ENCODE data around the gene OR5K1. TPM values are rescaled to one million over a fixed set of nuclear protein-coding genes. Genes with fewer than 3 reads are reported as not detected.

Gene OR5K1
- total RNA-seq, 2 donors from 2014 or later, result not detected

DNA sequence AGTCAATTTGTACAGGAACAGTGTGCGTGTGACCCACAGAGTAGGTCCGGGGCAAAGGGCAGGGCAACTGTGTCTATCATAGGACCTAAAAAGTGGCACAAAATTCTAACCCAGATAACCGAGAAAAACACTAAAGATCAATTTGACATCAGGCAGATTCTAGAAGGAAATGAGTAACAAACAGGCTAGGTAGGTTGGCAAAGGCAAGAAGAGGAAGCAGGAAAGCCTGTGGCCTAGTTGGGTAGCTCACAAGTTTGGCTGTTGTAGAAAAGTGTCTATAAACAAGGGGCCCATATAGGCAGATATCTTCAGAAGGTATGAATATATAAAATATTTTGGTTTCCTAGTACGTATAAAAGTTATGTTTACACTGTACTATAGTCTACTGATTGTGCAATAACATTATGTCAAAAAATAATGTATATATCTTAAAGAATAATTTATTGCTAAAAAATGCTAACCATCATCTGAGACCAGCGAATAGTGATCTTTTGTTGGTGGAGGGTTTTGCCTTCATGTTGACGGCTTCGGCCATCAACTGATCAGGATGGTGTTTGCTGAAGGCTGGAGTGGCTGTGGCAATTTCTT lies 13.3 kb upstream of the OR5K1 start:
- DNase-seq (ENCODE audit: low spot score), result no peak
- no peak overlapping the region for H3K4me3 ChIP-seq
- TF ChIP-seq, protein P1, sequence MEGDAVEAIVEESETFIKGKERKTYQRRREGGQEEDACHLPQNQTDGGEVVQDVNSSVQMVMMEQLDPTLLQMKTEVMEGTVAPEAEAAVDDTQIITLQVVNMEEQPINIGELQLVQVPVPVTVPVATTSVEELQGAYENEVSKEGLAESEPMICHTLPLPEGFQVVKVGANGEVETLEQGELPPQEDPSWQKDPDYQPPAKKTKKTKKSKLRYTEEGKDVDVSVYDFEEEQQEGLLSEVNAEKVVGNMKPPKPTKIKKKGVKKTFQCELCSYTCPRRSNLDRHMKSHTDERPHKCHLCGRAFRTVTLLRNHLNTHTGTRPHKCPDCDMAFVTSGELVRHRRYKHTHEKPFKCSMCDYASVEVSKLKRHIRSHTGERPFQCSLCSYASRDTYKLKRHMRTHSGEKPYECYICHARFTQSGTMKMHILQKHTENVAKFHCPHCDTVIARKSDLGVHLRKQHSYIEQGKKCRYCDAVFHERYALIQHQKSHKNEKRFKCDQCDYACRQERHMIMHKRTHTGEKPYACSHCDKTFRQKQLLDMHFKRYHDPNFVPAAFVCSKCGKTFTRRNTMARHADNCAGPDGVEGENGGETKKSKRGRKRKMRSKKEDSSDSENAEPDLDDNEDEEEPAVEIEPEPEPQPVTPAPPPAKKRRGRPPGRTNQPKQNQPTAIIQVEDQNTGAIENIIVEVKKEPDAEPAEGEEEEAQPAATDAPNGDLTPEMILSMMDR (IDR thresholded peaks at IDR 0.05), result no peak
- no peaks in the 10 kb centered on the region for H3K9me3 ChIP-seq
- H3K36me3 ChIP-seq, result no peaks in the 10 kb centered on the region
- no peaks in the 10 kb centered on the region for H3K27me3 ChIP-seq
- no peaks in the 10 kb centered on the region for H3K4me1 ChIP-seq
- H3K27ac ChIP-seq, result no peak overlapping the region

DNA sequence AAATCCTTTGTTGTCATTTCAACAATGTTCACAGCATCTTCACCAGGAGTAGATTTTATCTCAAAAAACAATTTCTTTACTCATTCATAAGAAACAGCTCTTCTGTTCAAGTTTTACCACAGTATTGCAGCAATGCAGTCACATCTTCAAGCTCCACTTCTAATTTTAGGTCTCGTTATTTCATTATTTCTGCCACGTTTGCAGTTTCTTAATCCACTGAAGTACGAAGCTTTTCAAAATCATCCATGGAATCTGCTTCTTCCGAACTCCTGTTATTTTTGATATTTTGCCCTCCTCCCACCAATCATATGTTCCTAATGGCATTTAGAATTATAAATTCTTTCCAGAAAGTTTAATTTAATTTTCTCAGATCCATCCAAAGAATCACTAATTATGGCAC lies 12.6 kb upstream of the OR5K1 start:
- no peaks in the 10 kb centered on the region for H3K27me3 ChIP-seq
- H3K4me3 ChIP-seq, result no peak overlapping the region
- no peak overlapping the region for H3K27ac ChIP-seq
- no peak for DNase-seq (ENCODE audit: low spot score)
- no peaks in the 10 kb centered on the region for H3K4me1 ChIP-seq
- H3K36me3 ChIP-seq, result no peaks in the 10 kb centered on the region
- TF ChIP-seq, protein P1 (IDR thresholded peaks at IDR 0.05), result no peak
- no peaks in the 10 kb centered on the region for H3K9me3 ChIP-seq

DNA sequence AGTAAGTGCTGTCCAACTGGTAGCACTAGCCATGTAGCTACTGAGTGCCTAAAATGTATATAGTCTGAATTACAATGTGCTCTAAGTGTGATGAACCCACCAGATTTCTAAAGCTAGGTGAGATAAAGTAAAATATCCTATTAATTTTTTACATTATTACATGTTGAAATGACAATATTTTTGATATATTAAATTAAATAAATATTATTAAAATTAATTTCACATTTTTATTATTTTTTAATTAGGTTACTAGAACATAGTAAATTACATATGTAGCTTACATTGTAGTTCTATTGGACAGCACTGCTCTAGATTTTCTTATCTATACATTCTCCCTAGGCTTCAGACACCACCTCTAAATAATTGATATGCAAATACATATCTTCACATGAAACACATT lies 9.2 kb upstream of the OR5K1 start:
- Histone ChIP-seq H3K4me1 (no peaks in the 10 kb centered on the region), H3K36me3 (no peaks in the 10 kb centered on the region), H3K27me3 (no peaks in the 10 kb centered on the region), H3K27ac (no peak overlapping the region), H3K4me3 (no peak overlapping the region), H3K9me3 (peaks cover 0 to 4% of the 10 kb centered on the region in 2 donors)
- TF ChIP-seq, protein P1 (IDR thresholded peaks at IDR 0.05), result no peak
- DNase-seq (ENCODE audit: low spot score), result no peak

DNA sequence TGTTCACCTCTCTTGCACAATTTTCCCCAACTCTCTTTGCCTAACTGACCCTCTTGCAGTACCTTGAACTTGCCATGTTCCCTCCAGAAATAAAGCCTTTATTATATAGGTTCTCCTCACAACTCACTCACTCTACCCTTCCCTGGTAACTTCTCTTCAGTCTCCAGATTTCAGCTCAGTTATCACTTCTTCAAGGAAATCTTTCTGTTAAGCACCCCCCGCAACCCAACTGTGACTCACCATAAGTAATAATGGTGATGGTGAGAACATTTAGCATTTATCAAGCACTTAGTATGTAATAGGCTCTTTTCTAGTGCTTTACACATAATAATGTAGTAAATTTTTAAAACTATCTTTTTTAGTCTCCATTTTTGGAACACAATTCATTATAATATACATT lies 8.1 kb upstream of the OR5K1 start:
- Histone ChIP-seq H3K27ac (no peak overlapping the region), H3K4me1 (no peaks in the 10 kb centered on the region), H3K4me3 (no peak overlapping the region), H3K36me3 (no peaks in the 10 kb centered on the region), H3K9me3 (peaks cover 0 to 4% of the 10 kb centered on the region in 2 donors), H3K27me3 (no peaks in the 10 kb centered on the region)
- TF ChIP-seq, protein P1 (IDR thresholded peaks at IDR 0.05), result no peak
- no peak for DNase-seq (ENCODE audit: low spot score)

DNA sequence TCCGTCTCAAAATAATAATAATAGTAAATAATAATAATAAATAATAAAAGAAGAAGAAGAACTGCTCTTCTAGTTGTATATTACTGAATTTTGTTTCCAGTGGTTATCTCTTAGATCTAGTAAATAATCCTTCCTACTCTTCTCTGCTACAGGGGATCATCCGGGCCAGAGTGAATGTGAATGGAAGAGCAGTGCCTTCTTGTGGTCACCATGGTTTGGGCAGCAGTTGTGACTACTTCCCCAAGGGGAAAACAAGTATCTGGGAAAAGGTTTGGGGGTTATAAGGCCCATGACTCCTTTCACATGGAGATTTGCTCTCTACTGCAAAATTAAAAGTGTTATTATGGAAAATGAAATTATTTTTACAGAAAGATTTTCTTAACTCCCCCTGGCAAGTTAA lies 5.5 kb upstream of the OR5K1 start:
- TF ChIP-seq, protein P1 (IDR thresholded peaks at IDR 0.05), result no peak
- DNase-seq (ENCODE audit: low spot score), result no peak
- Histone ChIP-seq H3K27ac (no peak overlapping the region), H3K36me3 (no peaks in the 10 kb centered on the region), H3K27me3 (no peaks in the 10 kb centered on the region), H3K9me3 (peaks cover 0 to 4% of the 10 kb centered on the region in 2 donors), H3K4me1 (no peaks in the 10 kb centered on the region), H3K4me3 (no peak overlapping the region)

DNA sequence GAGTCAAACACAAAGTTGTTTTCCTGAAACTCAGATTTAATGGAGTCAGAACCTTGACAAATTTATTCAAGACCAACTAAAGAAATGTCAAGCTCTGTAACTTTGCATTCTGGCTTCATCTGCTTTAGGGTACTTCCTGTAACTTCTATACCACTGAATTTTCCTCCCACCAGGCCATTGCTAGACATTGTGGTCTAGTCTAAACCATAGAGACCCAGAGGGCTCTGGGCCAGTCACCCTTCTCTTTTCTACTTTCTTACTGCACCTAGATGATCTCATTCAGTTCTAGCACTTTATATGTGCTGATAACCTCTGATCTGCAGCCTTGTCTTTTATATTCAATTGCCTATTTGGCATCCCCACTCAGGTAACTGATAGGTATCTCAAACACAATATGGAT lies 2.8 kb upstream of the OR5K1 start:
- no peaks in the 10 kb centered on the region for H3K36me3 ChIP-seq
- peaks cover 0 to 4% of the 10 kb centered on the region in 2 donors for H3K9me3 ChIP-seq
- no peak for DNase-seq (ENCODE audit: low spot score)
- H3K4me1 ChIP-seq, result no peaks in the 10 kb centered on the region
- no peak overlapping the region for H3K27ac ChIP-seq
- no peak overlapping the region for H3K4me3 ChIP-seq
- TF ChIP-seq, protein P1 (IDR thresholded peaks at IDR 0.05), result no peak
- no peaks in the 10 kb centered on the region for H3K27me3 ChIP-seq

Measured in right atrium auricular region (tissue), 2 donors.